Fibroblast of peridontal ligament (primary cell): ENCODE data around the gene CYB561D1.

Experiments used
- DNase-seq: peaks from one replicate; pipeline ENCODE4 v3.0.0-alpha.2; 2010; ENCODE audit errors: extremely low read depth

CYB561D1 gene

GRCh38 chr1:109529881-109530456, 36.1 kb downstream of the CYB561D1 start:
- DNase-seq = no peak

DNA sequence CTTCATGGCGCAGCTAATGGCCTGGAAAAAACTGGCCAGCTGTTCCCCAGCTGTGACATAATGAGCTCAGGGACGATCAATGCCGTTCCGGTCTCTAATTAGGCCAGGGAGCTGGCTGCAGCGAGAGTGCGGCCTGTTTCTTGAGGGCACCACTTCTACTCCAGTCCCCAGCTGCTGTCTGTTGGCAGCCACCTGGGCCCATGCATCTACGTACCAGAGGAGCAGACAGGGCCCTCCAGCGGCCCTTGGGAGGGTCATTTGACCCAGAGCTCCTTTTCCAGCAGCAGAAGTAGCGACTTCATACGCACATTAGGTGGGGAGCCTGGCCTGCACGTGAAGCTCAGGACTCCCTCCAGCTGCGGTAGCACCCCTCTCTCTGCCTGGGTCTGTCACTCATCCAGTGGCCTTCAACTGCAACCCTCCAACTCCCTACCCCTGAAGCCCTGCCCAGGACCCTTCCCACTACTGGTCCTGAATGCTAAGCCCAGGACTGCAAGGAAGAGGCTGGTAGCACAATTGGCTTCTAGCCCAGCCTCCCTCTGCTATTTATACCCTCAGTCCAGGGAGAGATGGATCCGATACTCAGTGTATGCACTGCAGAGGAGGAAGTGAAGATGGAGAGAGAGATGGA, 36.7 kb downstream of the CYB561D1 start:
- no peak for DNase-seq

DNA sequence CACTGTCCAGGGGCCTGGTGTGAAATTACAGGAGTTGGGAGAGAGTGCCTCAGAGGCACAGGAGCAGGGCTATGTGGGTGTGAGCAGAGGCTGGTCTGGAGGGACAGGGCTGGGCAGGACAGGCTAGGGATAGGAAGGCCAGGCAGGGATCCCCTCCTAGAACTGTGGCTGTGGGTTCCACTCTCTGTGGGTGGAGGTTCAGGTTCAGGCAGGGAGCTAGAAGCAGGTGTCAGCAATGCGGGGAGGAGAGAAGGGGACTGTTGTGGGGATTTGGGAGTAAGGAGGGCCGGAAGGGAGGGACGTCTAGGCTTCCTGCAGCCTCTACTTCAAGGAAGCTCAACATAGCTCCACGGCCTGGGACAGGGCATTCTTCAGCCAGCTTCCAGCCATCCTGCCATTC, 37.5 kb downstream of the CYB561D1 start:
- DNase-seq = no peak

DNA sequence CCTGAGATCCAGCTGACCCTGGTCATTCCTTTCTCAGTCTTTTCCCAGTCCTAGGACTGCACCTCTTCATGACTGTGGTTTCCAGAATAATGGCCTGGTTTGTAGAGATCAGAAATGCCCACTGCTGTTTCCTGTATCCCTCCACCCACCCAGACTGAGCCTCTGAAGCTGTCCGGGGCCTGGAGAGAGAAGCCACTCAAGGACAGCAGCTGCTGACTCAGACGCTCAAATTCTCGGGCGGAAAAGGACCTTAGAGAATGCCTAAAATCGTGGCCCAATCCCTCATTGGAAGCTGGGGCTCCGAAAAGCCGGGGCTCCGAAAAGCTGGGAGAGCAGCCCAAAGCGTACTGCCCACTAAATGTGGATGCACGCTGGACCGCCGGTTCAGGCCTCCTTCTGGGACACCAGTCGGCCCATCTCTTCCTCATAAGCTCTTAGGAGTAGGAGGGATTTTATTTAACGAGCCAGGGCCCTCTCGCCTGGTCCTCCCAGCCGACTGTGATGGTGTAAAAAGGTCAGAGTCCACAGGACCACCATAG, 38.0 kb downstream of the CYB561D1 start:
- DNase-seq = no peak

DNA sequence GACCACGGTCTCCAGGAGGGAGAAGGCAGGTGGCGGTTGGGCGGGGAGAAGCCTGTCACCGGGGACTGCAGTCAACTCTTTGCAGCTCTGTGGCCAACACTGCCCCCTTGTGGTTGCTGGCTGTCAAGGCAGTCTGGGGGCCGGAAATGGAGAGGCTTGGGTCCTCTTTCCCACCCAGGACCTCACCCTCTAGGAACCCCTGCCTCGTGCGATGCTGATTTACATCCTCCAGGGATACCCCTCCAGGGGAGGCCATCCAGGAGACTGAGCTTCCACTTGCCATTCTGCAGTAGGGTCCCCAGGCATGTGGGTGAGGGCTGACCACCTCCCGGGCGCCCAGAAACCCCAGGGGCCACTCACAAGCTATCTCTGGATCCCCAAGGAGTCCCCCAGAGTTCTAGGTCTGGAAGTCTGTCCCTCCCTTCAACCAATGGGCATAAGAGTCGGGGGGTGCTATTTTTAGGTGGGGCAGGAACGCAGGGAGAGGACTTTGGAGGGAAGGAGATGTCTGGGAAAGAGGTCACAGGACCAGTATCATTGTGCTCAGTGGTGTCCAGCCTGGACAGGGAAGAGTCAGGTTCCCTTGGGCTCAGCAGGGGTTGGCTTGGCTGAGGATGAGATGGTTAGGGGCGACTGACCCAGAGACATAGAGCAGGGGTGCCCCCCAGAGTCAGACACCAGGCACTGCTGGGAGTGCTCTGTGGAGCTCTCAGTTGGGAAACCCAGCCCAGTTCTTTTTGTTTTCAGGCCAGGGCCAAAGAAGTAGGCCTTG, 38.7 kb downstream of the CYB561D1 start:
- peak; percentile 72 for DNase-seq

DNA sequence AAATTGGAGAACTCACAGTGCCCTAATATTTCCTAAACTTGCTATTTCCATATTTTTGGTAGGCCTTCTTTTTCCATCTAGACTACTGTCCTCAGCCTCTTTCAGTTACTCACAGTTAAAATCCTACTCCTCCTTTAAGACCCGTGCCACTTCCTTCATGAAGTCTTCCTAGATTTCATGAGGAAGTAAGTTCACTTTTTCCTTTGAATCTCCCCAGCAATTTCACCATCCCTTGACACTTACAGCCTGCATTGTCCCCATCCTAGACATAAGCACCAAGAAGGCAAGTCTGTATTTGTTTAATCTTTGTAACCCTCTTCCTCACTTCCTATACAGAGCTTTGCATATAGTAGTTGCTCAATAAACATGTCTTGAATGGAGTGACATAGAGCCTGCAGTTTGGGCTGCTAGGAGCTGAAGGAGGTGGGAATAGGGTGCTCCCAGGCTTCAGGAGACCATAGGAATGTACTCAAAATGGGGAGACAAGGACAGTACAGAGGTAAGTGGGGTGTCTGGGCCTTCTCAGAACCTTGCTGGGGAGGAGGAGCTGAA, 40.5 kb downstream of the CYB561D1 start:
- no peak for DNase-seq

GRCh38 chr1:109535481-109535880, 41.6 kb downstream of the CYB561D1 start:
- no peak for DNase-seq

- DNase-seq = no peak
Measured at GRCh38 chr1:109535971-109536491, 42.1 kb downstream of the CYB561D1 start.

- DNase-seq = no peak
Measured at GRCh38 chr1:109537450-109538178, 43.7 kb downstream of the CYB561D1 start.

DNA sequence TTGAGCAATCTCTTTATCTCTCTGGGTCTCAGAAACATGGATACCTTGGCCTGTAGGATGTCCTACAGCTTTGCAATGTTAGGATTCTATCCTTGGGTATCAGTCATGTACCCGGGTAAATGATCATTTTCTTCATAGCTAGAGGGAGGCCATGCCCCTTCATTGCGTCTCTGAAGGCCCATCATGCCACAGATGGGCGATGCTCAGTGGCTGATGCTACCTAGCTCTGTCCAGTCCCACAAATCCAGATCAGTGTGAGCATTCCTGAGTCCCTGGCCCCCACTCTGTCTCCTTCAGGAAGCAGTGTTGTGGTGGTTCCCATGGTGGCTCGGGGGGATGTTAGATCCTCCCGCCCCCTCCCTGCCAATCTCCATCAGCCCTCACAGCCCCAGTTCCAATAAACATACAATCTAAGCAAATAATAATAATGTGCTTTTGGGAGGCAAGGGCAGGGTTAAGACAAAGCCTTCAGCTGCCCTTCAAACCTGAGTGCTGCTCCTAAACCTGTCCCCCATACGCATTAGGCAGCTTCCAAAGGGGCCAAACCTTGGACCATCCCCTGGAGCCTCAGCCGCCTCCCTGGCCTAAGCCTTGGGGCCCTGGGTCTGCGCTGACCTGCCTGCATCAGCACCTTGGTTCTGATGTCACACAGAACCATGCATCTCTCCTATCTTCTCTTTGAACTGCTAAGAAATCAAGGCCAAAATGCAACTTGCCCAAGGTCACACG, 45.1 kb downstream of the CYB561D1 start:
- no peak for DNase-seq

- no peak for DNase-seq
Measured at GRCh38 chr1:109539676-109540075, 45.8 kb downstream of the CYB561D1 start, which contains the start of gene GPR61. Gene GPR61, plus strand, starts transcription at chr1:109539872. Its CDS starts 3,151 bp downstream, at chr1:109543023.

DNA sequence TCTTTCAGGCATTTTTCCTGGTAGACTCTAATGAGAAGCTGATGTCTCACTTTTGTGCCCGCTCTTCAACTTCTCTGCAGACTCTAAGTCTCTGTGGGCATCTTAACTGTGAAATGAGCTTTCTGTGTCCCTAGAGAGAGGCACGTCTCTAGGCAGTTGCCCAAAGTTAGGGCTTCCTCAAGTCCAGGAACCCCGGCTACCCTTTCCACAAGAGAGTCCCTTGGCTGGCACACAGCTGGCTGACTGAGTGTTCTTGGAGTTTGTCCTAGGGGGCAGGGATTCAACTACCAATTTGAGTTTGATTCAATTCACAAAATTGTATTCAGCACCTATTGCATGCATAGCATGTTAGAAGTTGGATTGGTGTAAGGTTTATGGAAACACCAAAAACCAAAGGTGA, 47.2 kb downstream of the CYB561D1 start:
- DNase-seq = no peak

DNA sequence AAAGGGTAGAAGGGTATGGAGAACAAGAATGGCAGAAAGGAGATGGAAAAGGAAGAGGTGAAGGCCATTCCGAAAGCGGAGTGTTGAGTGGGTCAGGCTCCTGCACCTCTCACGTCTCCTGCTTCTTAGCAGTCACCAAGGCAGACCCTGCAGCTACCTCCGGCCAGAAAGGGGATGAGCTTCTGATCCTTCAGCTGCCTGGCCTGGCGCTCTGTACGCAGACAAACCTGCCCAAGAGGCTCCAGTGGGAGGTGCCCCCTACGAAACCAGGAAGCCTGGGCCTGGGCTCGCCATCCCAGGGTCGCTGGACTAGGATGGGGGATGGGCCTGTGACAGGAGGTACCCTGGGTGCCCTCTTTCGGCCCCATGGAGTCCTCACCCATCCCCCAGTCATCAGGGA, 48.8 kb downstream of the CYB561D1 start:
- no peak for DNase-seq

DNA sequence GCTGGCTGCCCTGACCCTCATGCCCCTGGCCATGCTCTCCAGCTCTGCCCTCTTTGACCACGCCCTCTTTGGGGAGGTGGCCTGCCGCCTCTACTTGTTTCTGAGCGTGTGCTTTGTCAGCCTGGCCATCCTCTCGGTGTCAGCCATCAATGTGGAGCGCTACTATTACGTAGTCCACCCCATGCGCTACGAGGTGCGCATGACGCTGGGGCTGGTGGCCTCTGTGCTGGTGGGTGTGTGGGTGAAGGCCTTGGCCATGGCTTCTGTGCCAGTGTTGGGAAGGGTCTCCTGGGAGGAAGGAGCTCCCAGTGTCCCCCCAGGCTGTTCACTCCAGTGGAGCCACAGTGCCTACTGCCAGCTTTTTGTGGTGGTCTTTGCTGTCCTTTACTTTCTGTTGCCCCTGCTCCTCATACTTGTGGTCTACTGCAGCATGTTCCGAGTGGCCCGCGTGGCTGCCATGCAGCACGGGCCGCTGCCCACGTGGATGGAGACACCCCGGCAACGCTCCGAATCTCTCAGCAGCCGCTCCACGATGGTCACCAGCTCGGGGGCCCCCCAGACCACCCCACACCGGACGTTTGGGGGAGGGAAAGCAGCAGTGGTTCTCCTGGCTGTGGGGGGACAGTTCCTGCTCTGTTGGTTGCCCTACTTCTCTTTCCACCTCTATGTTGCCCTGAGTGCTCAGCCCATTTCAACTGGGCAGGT, 49.5 kb downstream of the CYB561D1 start:
- DNase-seq = no peak

- no peak for DNase-seq
Measured at GRCh38 chr1:109543988-109544735, 50.3 kb downstream of the CYB561D1 start.

GRCh38 chr1:109546311-109547109, 52.6 kb downstream of the CYB561D1 start:
- peak; percentile 93 for DNase-seq

- DNase-seq = peak; percentile 38
Measured at GRCh38 chr1:109547463-109548320, 53.8 kb downstream of the CYB561D1 start.
